ENCODE measurements around the gene MECR. TPM values are rescaled to one million over a fixed set of nuclear protein-coding genes. Genes with fewer than 3 reads are reported as not detected.

Gene MECR
- total and polyA plus RNA-seq, 10 of the 15 experiments (the other 5 are each of a cell fraction or from before 2014, with no cell fraction given) = 7.6 to 66.3 (median 38.7) TPM

- no peak for FAIRE-seq
- H4K20me1 ChIP-seq (ENCODE audit: control insufficient read depth, insufficient read depth) = no peaks in the 10 kb centered on the region
- ChIA-PET POLR2A (no interaction called here), SMC1A (ENCODE audit: uncharacterized antibody, unreplicated experiment) (interaction anchor here (1.0 to 1.5 kb wide), 2 partner anchors 17 to 99 kb away, joined by 3 to 4 read pairs; no protein-coding TSS in a partner anchor), RAD21 (ENCODE audit: unreplicated experiment) (no interaction called here), CTCF (interaction anchor here (1.4 kb wide), 1 partner anchor 8 kb away, joined by 3 read pairs; no protein-coding TSS in a partner anchor)
- H3K4me2 ChIP-seq (ENCODE audit: control insufficient read depth, insufficient read depth) = no peak overlapping the region
- peaks cover 44% of the 10 kb centered on the region for H3K79me2 ChIP-seq (ENCODE audit: control insufficient read depth, insufficient read depth, low read length)
- in situ Hi-C loops (cut with MboI) (no loop called here), intact Hi-C loops (cut with micrococcal nuclease; ENCODE audit: unreplicated experiment) (no loop called here)
- H2AFZ ChIP-seq (ENCODE audit: control insufficient read depth, low read depth, low read length) = no peak overlapping the region
- no peak for ATAC-seq
- DNase-seq (ENCODE audit: low read depth, low spot score) = no peak
- H3K36me3 ChIP-seq (ENCODE audit: control insufficient read depth in 2 of 2, insufficient read depth in 2 of 2, low read length in 1 of 2) = peaks cover 21 to 56% of the 10 kb centered on the region in 2 experiments
- TF ChIP-seq POLR2AphosphoS5 (IDR thresholded peaks at IDR 0.05; ENCODE audit: low read length) (0 out of 2 replicates have a peak, but pooled peaks have one; percentile 15), IRF4 (IDR thresholded peaks at IDR 0.05; ENCODE audit: low read depth, low read length) (no peak)
- H3K9ac ChIP-seq (ENCODE audit: control insufficient read depth, insufficient read depth, low read length) = no peak overlapping the region
- H3K4me1 ChIP-seq (ENCODE audit: control insufficient read depth, insufficient read depth, low read length) = no peaks in the 10 kb centered on the region
- no peaks in the 10 kb centered on the region for H3K27me3 ChIP-seq (replicated peaks in 1 of 2; ENCODE audit: control insufficient read depth in 2 of 2, insufficient read depth in 2 of 2, low read length in 1 of 2)
- 90% methylated on average over 9 of the region's 9 CpGs for WGBS (ENCODE audit: insufficient coverage, insufficient replicate concordance, low lambda C conversion rate, missing lambda C conversion rate)
- H3K4me3 ChIP-seq = no peak overlapping the region
- no peak overlapping the region for H3K27ac ChIP-seq (ENCODE audit: control insufficient read depth, insufficient read depth)
- BruUV-seq (replicated peaks) = no TSS peak
- H3K9me3 ChIP-seq (replicated peaks; ENCODE audit: control insufficient read depth, insufficient read depth, low read length) = no peaks in the 10 kb centered on the region
Observed at GRCh38 chr1:29162476-29163138, 68.1 kb downstream of the MECR start.

- Histone ChIP-seq H4K20me1 (ENCODE audit: control insufficient read depth, insufficient read depth) (0 out of 2 replicates have a peak, but pooled peaks cover 2% of the 10 kb centered on the region), H3K4me3 (no peak overlapping the region), H2AFZ (ENCODE audit: control insufficient read depth, low read depth, low read length) (no peak overlapping the region), H3K27me3 (replicated peaks in 1 of 2; ENCODE audit: control insufficient read depth in 2 of 2, insufficient read depth in 2 of 2, low read length in 1 of 2) (no peaks in the 10 kb centered on the region), H3K27ac (ENCODE audit: control insufficient read depth, insufficient read depth) (no peak overlapping the region), H3K4me1 (ENCODE audit: control insufficient read depth, insufficient read depth, low read length) (no peaks in the 10 kb centered on the region), H3K79me2 (ENCODE audit: control insufficient read depth, insufficient read depth, low read length) (peaks cover 41% of the 10 kb centered on the region), H3K4me2 (ENCODE audit: control insufficient read depth, insufficient read depth) (no peak overlapping the region), H3K9me3 (replicated peaks; ENCODE audit: control insufficient read depth, insufficient read depth, low read length) (no peaks in the 10 kb centered on the region), H3K36me3 (ENCODE audit: control insufficient read depth in 2 of 2, insufficient read depth in 2 of 2, low read length in 1 of 2) (peaks cover 21 to 51% of the 10 kb centered on the region in 2 experiments), H3K9ac (ENCODE audit: control insufficient read depth, insufficient read depth, low read length) (no peak overlapping the region)
- ChIA-PET SMC1A (ENCODE audit: uncharacterized antibody, unreplicated experiment) (interaction anchor here (1.5 kb wide), 1 partner anchor 98 kb away, joined by 4 read pairs; no protein-coding TSS in a partner anchor), POLR2A (no interaction called here), CTCF (interaction anchor here (1.4 kb wide), 1 partner anchor 9 kb away, joined by 3 read pairs; no protein-coding TSS in a partner anchor), RAD21 (ENCODE audit: unreplicated experiment) (no interaction called here)
- WGBS (ENCODE audit: insufficient coverage, insufficient replicate concordance, low lambda C conversion rate, missing lambda C conversion rate) = 68% methylated on average over 4 of the region's 4 CpGs
- FAIRE-seq (no peak), DNase-seq (ENCODE audit: low read depth, low spot score) (no peak), ATAC-seq (no peak)
- in situ Hi-C loops (cut with MboI) = no loop called here
- no TSS peak for BruUV-seq (replicated peaks)
- intact Hi-C loops (cut with micrococcal nuclease; ENCODE audit: unreplicated experiment) = no loop called here
- TF ChIP-seq ATF2 (IDR thresholded peaks at IDR 0.05; ENCODE audit: low read length) (no peak), PBX3 (IDR thresholded peaks at IDR 0.05; ENCODE audit: insufficient replicate concordance, low read depth, low read length) (no peak), MTA2 (IDR thresholded peaks at IDR 0.05; ENCODE audit: low read depth) (no peak), ZBTB40 (IDR thresholded peaks at IDR 0.05; ENCODE audit: borderline replicate concordance) (no peak), ZNF24 (IDR thresholded peaks at IDR 0.05) (no peak), CEBPB (IDR thresholded peaks at IDR 0.05; ENCODE audit: borderline replicate concordance in 1 of 2, low read depth in 2 of 2, low read length in 2 of 2) (no peak), CBFB (IDR thresholded peaks at IDR 0.05; ENCODE audit: low read depth) (no peak), RFX5 (IDR thresholded peaks at IDR 0.05; ENCODE audit: low read depth, low read length) (no peak)
Observed at GRCh38 chr1:29162025-29162424, 68.7 kb downstream of the MECR start.
